IMR-90 (cell line): ENCODE measurements around the gene DOCK4. TPM values are rescaled to one million over a fixed set of nuclear protein-coding genes. Genes with fewer than 3 reads are reported as not detected.

Source experiments
- ATAC-seq: fragments of 200-7000 bp; cut with Tn5 transposase; 2 replicates; pipeline ENCODE4 v1.9.1; 2020; ENCODE audit warnings: low read depth, mild to moderate bottlenecking, moderate library complexity
- BruUV-seq: library from RNA; stranded (reverse); fragments of 400-500 nt; replicated peaks from 2 replicates; lab custom pipeline; 2021; lab: Mats Ljungman, UMichigan
- CTCF ChIA-PET: fragments of 300-600 bp; formaldehyde crosslinking; extraction: SDS; loops from one replicate; lab custom pipeline; 2021; ENCODE audit warnings: antibody characterized with exemption; lab: Yijun Ruan, JAX
- POLR2A ChIA-PET: fragments of 300-600 bp; sonication (Branson Sonifier 250); formaldehyde crosslinking; loops from one replicate; lab custom pipeline; 2022; ENCODE audit warnings: antibody characterized with exemption; ENCODE audit not compliant: unreplicated experiment; lab: Charles Lee
- DNase-seq: peaks from one replicate; pipeline ENCODE4 v3.0.0; 2013
- H2AFZ ChIP-seq: replicated peaks from 2 replicates; pipeline ENCODE3; 2013; ENCODE audit warnings: low read length, mild to moderate bottlenecking; ENCODE audit not compliant: poor library complexity
- H2AK5ac ChIP-seq: 2 replicates; pipeline ENCODE4 v1.6.1; 2013; ENCODE audit warnings: low read depth, low read length, inconsistent platforms
- H2AK9ac ChIP-seq: replicated peaks from 2 replicates; pipeline ENCODE3; 2013; ENCODE audit warnings: mild to moderate bottlenecking, low read depth, low read length, moderate library complexity; ENCODE audit not compliant: poor library complexity
- H2BK120ac ChIP-seq: 2 replicates; pipeline ENCODE4 v1.6.1; 2013; ENCODE audit warnings: low read depth, low read length, inconsistent platforms
- H2BK15ac ChIP-seq: 3 replicates; pipeline ENCODE4 v1.6.1; 2013; ENCODE audit warnings: low read depth, low read length, inconsistent platforms
- H2BK20ac ChIP-seq: 2 replicates; pipeline ENCODE4 v1.6.1; 2013; ENCODE audit warnings: low read depth, mild to moderate bottlenecking, inconsistent platforms, low read length, moderate library complexity
- H2BK5ac ChIP-seq: 2 replicates; pipeline ENCODE4 v1.6.1; 2013; ENCODE audit warnings: mild to moderate bottlenecking, low read depth, low read length, inconsistent platforms; ENCODE audit not compliant: poor library complexity, severe bottlenecking
- H3K14ac ChIP-seq: replicated peaks from 2 replicates; pipeline ENCODE4 v1.6.1; 2013; ENCODE audit warnings: low read depth, low read length, inconsistent platforms
- H3K18ac ChIP-seq: 2 replicates; pipeline ENCODE4 v1.6.1; 2013; ENCODE audit warnings: low read depth, low read length, control low read depth
- H3K23ac ChIP-seq: 2 replicates; pipeline ENCODE4 v1.6.1; 2013; ENCODE audit warnings: low read depth, low read length, inconsistent platforms
- H3K27ac ChIP-seq: 2 replicates; pipeline ENCODE4 v1.5.1; 2013; ENCODE audit warnings: mild to moderate bottlenecking, control low read depth, low read length; ENCODE audit not compliant: insufficient read depth
- H3K27me3 ChIP-seq: 2 replicates; pipeline ENCODE4 v1.6.1; 2013; ENCODE audit warnings: low read length; ENCODE audit not compliant: control insufficient read depth, insufficient read depth
- H3K36me3 ChIP-seq: 2 replicates; pipeline ENCODE4 v1.6.1; 2013; ENCODE audit warnings: low read length, mixed read lengths; ENCODE audit not compliant: control insufficient read depth, insufficient read depth
- H3K4ac ChIP-seq: 2 replicates; pipeline ENCODE4 v1.6.1; 2013; ENCODE audit warnings: low read depth, low read length, inconsistent platforms
- H3K4me1 ChIP-seq: 2 replicates; pipeline ENCODE4 v1.6.1; 2013; ENCODE audit warnings: low read length, mixed read lengths; ENCODE audit not compliant: control insufficient read depth, insufficient read depth
- H3K4me2 ChIP-seq: 2 replicates; pipeline ENCODE4 v1.6.1; 2013; ENCODE audit warnings: low read depth, mild to moderate bottlenecking, control low read depth, low read length, moderate library complexity
- H3K4me3 ChIP-seq: 2 replicates; pipeline ENCODE4 v1.5.1; 2013; ENCODE audit warnings: low read depth, mild to moderate bottlenecking, control low read depth, low read length, moderate library complexity; ENCODE audit not compliant: insufficient read depth
- H3K56ac ChIP-seq: 2 replicates; pipeline ENCODE4 v1.6.1; 2013; ENCODE audit warnings: low read length, inconsistent platforms; ENCODE audit not compliant: insufficient read depth; ENCODE audit errors: extremely low read depth
- H3K79me1 ChIP-seq, 2 experiments: 2 replicates each; pipeline ENCODE4 v1.6.1; 2013; ENCODE audit warnings: low read length in 2 of 2, inconsistent platforms in 1 of 2, low read depth in 1 of 2
- H3K9ac ChIP-seq: 2 replicates; pipeline ENCODE4 v1.6.1; 2013; ENCODE audit warnings: low read depth, low read length, control low read depth
- H3K9me1 ChIP-seq: 2 replicates; pipeline ENCODE4 v1.6.1; 2013; ENCODE audit warnings: low read length, inconsistent platforms; ENCODE audit not compliant: insufficient read depth
- H3K9me3 ChIP-seq: 2 replicates; pipeline ENCODE4 v1.6.1; 2013; ENCODE audit warnings: low read length; ENCODE audit not compliant: control insufficient read depth, insufficient read depth
- H4K20me1 ChIP-seq: 2 replicates; pipeline ENCODE4 v1.6.1; 2013; ENCODE audit warnings: low read length, inconsistent platforms; ENCODE audit not compliant: insufficient read depth
- H4K5ac ChIP-seq: 2 replicates; pipeline ENCODE4 v1.6.1; 2013; ENCODE audit warnings: mild to moderate bottlenecking, low read depth, low read length, control low read depth
- H4K8ac ChIP-seq, 2 experiments: 2 replicates each; pipeline ENCODE4 v1.6.1; 2013; ENCODE audit warnings: low read depth in 2 of 2, low read length in 2 of 2, control low read depth in 1 of 2, inconsistent platforms in 1 of 2
- H4K91ac ChIP-seq: 2 replicates; pipeline ENCODE4 v1.6.1; 2013; ENCODE audit warnings: low read depth, low read length, inconsistent platforms; ENCODE audit not compliant: insufficient read depth
- BHLHE40 ChIP-seq: fragments of 150-350 bp; IDR thresholded peaks from 2 replicates; pipeline ENCODE4 v1.6.1; 2016; ENCODE audit warnings: mild to moderate bottlenecking, low read depth, low read length
- CEBPB ChIP-seq: IDR thresholded peaks from 2 replicates; pipeline ENCODE4 v1.6.1; 2012; ENCODE audit warnings: low read depth, low read length, improper control_type of control experiment
- CHD1 ChIP-seq: IDR thresholded peaks from 2 replicates; pipeline ENCODE4 v1.6.1; 2012; ENCODE audit warnings: low read depth, low read length, improper control_type of control experiment
- CTCF ChIP-seq: conservative IDR thresholded peaks from 2 replicates; pipeline ENCODE4 v1.5.1; 2012; ENCODE audit warnings: mild to moderate bottlenecking, low read depth, low read length, improper control_type of control experiment
- ELK1 ChIP-seq: fragments of 150-350 bp; IDR thresholded peaks from 2 replicates; pipeline ENCODE4 v1.6.1; 2016; ENCODE audit warnings: low read depth, mild to moderate bottlenecking, low read length, moderate library complexity, borderline replicate concordance
- FOS ChIP-seq: fragments of 150-350 bp; IDR thresholded peaks from 2 replicates; pipeline ENCODE4 v1.6.1; 2016; ENCODE audit warnings: low read depth, low read length
- MAFK ChIP-seq: IDR thresholded peaks from 2 replicates; pipeline ENCODE4 v1.6.1; 2012; ENCODE audit warnings: low read depth, low read length, improper control_type of control experiment
- MAZ ChIP-seq: IDR thresholded peaks from 2 replicates; pipeline ENCODE4 v1.6.1; 2012; ENCODE audit warnings: low read depth, mild to moderate bottlenecking, low read length, improper control_type of control experiment, moderate library complexity, borderline replicate concordance
- MXI1 ChIP-seq: IDR thresholded peaks from 2 replicates; pipeline ENCODE4 v1.6.1; 2012; ENCODE audit warnings: low read depth, mild to moderate bottlenecking, low read length, moderate library complexity, borderline replicate concordance
- NFE2L2 ChIP-seq: fragments of 150-350 bp; IDR thresholded peaks from 2 replicates; pipeline ENCODE4 v1.6.1; 2016; ENCODE audit warnings: low read depth, mild to moderate bottlenecking, low read length
- POLR2A ChIP-seq: IDR thresholded peaks from 2 replicates; pipeline ENCODE4 v1.6.1; 2012; ENCODE audit warnings: mild to moderate bottlenecking, low read depth, low read length
- RAD21 ChIP-seq: IDR thresholded peaks from 2 replicates; pipeline ENCODE4 v1.6.1; 2012; ENCODE audit warnings: low read length, improper control_type of control experiment
- RFX5 ChIP-seq: IDR thresholded peaks from 2 replicates; pipeline ENCODE4 v1.8.0; 2012; ENCODE audit warnings: low read depth, mild to moderate bottlenecking, low read length, moderate library complexity
- USF2 ChIP-seq: fragments of 150-350 bp; IDR thresholded peaks from 2 replicates; pipeline ENCODE4 v1.6.1; 2017; ENCODE audit warnings: mild to moderate bottlenecking, antibody characterized with exemption, low read length, low read depth
- WGBS, 2 experiments: methylation state at CpG; one replicate each; pipeline versions ENCODE4 v1.1.5 to v1.1.7; 2013; ENCODE audit warnings: missing lambda C conversion rate in 2 of 2; ENCODE audit not compliant: insufficient read length in 1 of 2; ENCODE audit errors: extremely low coverage in 2 of 2; 5-methylcytosine and 5-hydroxymethylcytosine counted together
- dilution Hi-C: fragments of 300-500 bp; cut with HindIII; formaldehyde crosslinking; loops from one replicate; pipeline ENCODE4 v1.14.3; 2018; ENCODE audit warnings: low sequenced_read_pairs; ENCODE audit not compliant: unreplicated experiment
- in situ Hi-C: fragments of 300-500 bp; cut with MboI; formaldehyde crosslinking; loops from 3 replicates; pipeline ENCODE4 v1.14.3; 2019; ENCODE audit warnings: low sequenced_read_pairs, inconsistent platforms, mixed read lengths
- intact Hi-C: fragments of 100-400 bp; cut with micrococcal nuclease; formaldehyde crosslinking; loops from 2 replicates; pipeline ENCODE4 v1.10.0; 2022
- polyA plus RNA-seq, 3 experiments: library from polyadenylated mRNA; depleted of rRNA; stranded (reverse); fragments of >200 nt; gene quantifications; 2 replicates each; pipeline ENCODE4 v1.2.3, GENCODE V29; 2012; ENCODE audit warnings: low replicate concordance in 1 of 3
- total RNA-seq: library from RNA; depleted of rRNA; stranded (reverse); fragments of >200 nt; gene quantifications from 2 replicates; pipeline ENCODE4 v1.2.3, GENCODE V29; 2012

The DOCK4 gene
- total and polyA plus RNA-seq, 2 of the 4 experiments (the other 2 are of a cell fraction) = 4.4 to 12.2 TPM

GRCh38 chr7:112226701-112227276 lies 20.6 kb upstream of the DOCK4 start:
- Histone ChIP-seq H3K4me1 (no peaks in the 10 kb centered on the region), H3K23ac (no peak overlapping the region), H2BK120ac (no peak overlapping the region), H4K20me1 (peaks cover 3% of the 10 kb centered on the region; the same call in 1 of the 2 replicates), H3K36me3 (no peaks in the 10 kb centered on the region), H3K27ac (no peak overlapping the region), H3K4me3 (no peak overlapping the region), H3K27me3 (no peaks in the 10 kb centered on the region), H2AK5ac (no peak overlapping the region), H3K9me1 (no peaks in the 10 kb centered on the region), H3K4me2 (no peak overlapping the region), H3K18ac (no peak overlapping the region), H2BK5ac (no peak overlapping the region), H3K56ac (no peak overlapping the region), H3K9ac (no peak overlapping the region), H4K5ac (no peak overlapping the region), H2BK15ac (no peak overlapping the region), H3K4ac (no peak overlapping the region), H3K9me3 (no peaks in the 10 kb centered on the region), H2AFZ (no peak overlapping the region), H4K8ac (no peak overlapping the region), H4K91ac (no peak overlapping the region), H2BK20ac (no peak overlapping the region), H3K14ac (no peak overlapping the region), H2AK9ac (no peak overlapping the region), H3K79me1 (peaks cover 27 to 28% of the 10 kb centered on the region in 2 experiments)
- dilution Hi-C loops = no loop called here
- POLR2A ChIA-PET = no interaction called here
- DNase-seq = no peak
- CTCF ChIA-PET = no interaction called here
- intact Hi-C loops = no loop called here
- no peak for ATAC-seq
- WGBS, 2 experiments = no CpG with 5 or more reads among the region's 4 CpGs
- no TSS peak for BruUV-seq
- in situ Hi-C loops = no loop called here
- TF ChIP-seq CTCF (no peak), MAFK (no peak), POLR2A (no peak), MXI1 (no peak), RAD21 (no peak), BHLHE40 (no peak), RFX5 (no peak), NFE2L2 (no peak), CHD1 (no peak), CEBPB (no peak), FOS (no peak), ELK1 (no peak), USF2 (no peak), MAZ (no peak)
